ENCODE measurements around the gene PMM2.

PMM2 gene

DNA sequence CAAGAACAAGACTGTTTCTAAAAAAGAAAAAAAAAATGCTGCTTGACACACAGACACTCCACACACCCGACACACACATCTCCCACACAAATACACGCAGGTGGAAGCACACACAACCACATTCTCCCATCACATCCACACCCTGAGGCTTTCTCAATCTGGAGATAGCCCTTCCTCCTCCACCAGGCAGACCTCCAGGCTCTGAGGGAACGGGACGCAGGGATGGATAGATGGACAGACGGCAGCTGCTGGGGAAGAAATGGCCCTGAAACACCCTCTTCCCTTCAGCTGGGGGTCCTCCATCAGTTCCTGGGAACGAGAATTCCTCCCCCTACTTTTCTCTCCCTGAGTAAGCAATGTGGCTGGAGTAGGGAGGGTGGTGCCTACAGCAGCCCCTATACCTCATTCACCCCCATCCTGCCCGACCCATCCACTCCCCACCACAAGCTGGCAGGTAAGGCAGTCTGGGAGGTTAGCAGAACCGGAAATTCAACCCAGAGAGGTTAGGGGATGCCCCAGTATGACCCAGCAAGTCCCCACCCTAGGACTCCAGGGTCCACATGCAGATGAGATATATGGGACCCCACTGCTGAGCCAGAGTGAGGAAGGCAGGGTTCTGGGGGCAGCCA is 80.4 kb downstream of the PMM2 start:
- TF ChIP-seq, protein P1, sequence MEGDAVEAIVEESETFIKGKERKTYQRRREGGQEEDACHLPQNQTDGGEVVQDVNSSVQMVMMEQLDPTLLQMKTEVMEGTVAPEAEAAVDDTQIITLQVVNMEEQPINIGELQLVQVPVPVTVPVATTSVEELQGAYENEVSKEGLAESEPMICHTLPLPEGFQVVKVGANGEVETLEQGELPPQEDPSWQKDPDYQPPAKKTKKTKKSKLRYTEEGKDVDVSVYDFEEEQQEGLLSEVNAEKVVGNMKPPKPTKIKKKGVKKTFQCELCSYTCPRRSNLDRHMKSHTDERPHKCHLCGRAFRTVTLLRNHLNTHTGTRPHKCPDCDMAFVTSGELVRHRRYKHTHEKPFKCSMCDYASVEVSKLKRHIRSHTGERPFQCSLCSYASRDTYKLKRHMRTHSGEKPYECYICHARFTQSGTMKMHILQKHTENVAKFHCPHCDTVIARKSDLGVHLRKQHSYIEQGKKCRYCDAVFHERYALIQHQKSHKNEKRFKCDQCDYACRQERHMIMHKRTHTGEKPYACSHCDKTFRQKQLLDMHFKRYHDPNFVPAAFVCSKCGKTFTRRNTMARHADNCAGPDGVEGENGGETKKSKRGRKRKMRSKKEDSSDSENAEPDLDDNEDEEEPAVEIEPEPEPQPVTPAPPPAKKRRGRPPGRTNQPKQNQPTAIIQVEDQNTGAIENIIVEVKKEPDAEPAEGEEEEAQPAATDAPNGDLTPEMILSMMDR (conservative IDR thresholded peaks at IDR 0.05), result no peak
- H3K27ac ChIP-seq, result no peak overlapping the region

DNA sequence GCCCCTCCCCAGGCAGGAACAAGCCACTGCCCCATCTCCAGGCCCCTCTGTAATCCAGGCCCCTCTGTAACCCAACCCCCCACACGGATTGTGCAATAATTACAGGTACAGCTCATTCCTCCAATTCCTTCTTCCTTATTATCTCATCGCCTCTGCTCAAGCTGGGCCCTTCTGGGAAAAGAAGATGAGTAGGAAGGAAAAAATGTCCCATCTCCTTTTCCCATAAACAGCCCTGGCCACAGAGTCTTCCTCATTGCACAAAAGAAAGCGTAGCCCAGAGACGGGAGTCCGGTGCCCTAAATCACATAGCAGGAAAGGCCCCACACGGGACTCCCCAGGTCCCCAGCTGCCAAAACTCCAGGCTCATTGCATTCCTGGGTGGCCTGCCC is 80.9 kb downstream of the PMM2 start:
- TF ChIP-seq, protein P1 (conservative IDR thresholded peaks at IDR 0.05), result no peak
- H3K27ac ChIP-seq, result no peak overlapping the region

DNA sequence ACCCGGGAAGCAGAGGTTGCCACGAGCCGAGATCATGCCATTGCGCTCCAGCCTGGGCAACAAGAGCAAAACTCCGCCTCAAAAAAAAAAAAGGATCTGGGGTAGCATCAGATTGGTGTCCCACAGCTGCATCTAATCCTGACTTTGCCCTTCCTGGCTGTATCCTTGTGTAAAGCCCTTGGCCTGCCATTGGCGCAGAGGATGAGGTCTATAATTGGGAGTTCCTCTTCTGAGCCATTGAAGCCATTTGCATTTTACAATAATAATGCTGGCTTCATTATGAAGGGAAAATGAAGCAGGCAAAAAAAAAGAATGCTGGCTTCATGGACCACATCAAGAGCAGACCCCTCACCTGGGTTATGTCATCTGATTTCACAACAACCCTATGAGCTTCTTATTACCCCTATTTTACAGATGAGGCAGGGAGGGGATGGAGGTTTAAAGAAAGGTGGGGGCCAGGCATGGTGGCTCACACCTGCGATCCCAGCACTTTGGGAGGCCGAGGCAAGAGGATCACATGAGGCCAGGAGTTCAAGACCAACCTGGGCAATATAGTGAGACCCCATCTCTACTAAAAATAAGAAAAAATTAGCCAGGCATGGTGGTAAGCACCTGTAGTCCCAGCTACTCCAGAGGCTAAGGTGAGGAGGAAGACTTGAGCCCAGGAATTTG is 83.3 kb downstream of the PMM2 start:
- no peak overlapping the region for H3K27ac ChIP-seq

DNA sequence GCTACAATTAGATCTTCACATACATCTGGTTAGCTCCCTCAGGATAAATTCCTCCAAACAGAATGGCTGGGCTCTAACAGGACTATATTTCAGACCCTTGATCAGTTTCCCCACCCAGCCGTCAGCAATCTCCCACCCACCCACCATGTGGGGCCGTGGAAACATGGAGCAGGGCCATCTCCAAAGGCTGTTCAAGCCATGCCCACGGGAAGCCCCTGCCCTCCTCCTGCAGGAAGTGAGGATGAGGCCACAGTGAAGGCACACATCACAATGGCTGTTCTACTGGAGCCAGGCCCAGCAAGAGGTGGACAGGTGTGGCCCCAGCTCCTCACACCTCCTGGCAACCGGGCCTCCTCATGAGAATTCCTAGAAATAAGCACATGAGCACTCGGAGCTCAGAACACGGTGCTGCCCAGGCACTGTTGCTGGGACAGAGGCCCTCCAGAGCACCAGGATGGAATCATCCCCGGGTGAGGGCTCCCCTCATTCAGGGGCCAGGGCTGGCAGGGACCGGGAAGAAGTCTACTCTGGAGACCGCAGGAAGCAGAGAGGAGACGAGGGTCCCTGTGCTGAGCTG is 84.5 kb downstream of the PMM2 start, which contains the start of gene LITAFD:
Gene LITAFD, plus strand, starts transcription at position 311 of the 577 bp plus-strand sequence. CDS start 2,005 bp downstream, outside the sequence.
- TF ChIP-seq, protein P1 (conservative IDR thresholded peaks at IDR 0.05), result no peak
- H3K27ac ChIP-seq, result no peak within 1 kb of the TSS

More for the DNA sequence above, 83.3 kb downstream of the PMM2 start:
- TF ChIP-seq, protein P1 (conservative IDR thresholded peaks at IDR 0.05), result no peak

DNA sequence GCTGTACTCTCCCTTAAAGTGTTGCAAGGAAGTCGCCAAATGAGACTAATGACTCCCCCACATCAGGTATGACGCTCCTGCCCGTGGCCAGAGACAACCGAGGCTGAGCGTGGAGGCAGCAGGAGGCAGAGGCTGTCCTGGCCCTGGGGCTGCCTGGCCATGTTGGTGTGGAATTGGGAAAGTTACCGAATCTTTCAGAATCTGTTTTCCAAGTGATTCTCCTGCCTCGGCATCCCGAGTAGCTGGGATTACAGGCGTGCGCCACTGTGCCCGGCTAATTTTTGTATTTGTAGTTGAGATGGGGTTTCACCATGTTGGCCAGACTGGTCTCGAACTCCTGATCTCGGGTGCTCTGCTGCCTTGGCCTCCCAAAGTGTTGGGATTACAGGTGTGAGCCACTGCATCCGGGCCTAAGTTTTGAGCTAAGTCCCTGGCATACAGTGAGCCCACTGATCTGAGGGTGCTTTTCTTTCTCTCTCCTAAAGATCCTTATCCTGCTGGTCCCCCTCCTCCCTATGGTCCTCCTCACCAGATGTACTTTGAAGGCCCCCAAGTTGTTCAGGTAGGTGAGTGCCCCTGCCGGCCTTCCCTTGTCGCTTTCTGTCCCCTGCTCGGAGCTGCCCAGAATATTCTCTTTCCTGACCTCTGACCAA is 85.2 kb downstream of the PMM2 start:
- TF ChIP-seq, protein P1 (conservative IDR thresholded peaks at IDR 0.05), result no peak
- H3K27ac ChIP-seq, result no peak overlapping the region

DNA sequence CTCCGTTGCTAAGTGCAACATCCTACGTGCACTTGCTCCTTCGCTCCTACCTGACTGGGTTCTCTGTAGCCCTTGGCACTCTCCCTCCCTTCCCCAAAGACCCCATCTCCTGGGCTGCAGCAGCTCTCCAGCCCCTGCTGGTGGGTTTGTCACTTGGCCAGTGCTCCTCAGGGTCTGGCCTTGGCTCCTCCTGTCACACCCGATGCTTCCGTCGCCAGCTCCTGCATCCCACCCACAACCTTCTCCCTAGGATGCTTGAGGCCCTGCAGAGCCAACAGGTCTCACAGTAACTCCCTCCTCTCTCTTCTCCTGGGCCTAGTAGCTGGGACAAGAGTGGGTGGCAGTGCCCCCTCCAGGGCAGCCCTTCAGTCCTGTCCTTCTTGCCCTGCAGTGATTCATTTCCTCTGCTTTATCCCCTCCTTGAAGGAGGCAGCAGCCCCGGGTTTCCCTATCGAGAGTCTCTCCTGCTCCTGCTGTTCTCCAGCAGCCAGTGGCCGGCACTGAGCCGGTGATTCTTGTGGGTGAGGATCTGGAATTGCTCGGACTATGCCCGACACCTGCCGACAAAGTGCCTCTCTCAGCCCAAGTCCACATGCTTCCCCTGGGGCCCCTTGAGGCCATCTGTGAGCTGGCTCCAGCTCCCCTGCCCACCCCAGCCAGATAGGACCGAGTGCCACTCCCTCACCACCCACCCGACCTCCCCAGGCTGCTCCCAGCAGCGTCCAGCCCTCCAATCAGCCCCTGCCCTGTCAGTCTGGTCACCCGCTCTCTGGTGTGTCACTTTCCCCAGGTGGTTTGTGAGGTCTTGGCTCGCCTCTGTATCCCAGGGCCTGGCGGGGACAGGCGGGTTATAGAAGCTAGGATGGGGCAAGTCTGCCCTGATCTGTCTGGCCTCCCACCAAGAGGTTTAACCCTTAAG is 88.3 kb downstream of the PMM2 start:
- TF ChIP-seq, protein P1 (conservative IDR thresholded peaks at IDR 0.05), result no peak
- no peak overlapping the region for H3K27ac ChIP-seq

All from VCaP (cell line).